Peyer's patch (tissue), 4 donors: Measurements from ENCODE around the gene MICAL3.

Experiments used
- POLR2A ChIP-seq, 2 donors: fragments of 450-650 bp; IDR thresholded peaks; one replicate each; pipeline ENCODE4 v1.5.1; 2017; ENCODE audit warnings: antibody characterized with exemption in 2 of 2, mild to moderate bottlenecking in 2 of 2, moderate library complexity in 2 of 2
- TF ChIP-seq, protein P1 (sequence below), 6 experiments: fragments of 450-650 bp in 4 of 6; fragments of 200-600 bp in 2 of 6; sonication (generic) in 1 of 6; IDR thresholded peaks; one replicate each; pipeline ENCODE4 v1.5.1; 2017 to 2019; ENCODE audit warnings: antibody characterized with exemption in 6 of 6, mild to moderate bottlenecking in 3 of 6, moderate library complexity in 1 of 6

DNA sequence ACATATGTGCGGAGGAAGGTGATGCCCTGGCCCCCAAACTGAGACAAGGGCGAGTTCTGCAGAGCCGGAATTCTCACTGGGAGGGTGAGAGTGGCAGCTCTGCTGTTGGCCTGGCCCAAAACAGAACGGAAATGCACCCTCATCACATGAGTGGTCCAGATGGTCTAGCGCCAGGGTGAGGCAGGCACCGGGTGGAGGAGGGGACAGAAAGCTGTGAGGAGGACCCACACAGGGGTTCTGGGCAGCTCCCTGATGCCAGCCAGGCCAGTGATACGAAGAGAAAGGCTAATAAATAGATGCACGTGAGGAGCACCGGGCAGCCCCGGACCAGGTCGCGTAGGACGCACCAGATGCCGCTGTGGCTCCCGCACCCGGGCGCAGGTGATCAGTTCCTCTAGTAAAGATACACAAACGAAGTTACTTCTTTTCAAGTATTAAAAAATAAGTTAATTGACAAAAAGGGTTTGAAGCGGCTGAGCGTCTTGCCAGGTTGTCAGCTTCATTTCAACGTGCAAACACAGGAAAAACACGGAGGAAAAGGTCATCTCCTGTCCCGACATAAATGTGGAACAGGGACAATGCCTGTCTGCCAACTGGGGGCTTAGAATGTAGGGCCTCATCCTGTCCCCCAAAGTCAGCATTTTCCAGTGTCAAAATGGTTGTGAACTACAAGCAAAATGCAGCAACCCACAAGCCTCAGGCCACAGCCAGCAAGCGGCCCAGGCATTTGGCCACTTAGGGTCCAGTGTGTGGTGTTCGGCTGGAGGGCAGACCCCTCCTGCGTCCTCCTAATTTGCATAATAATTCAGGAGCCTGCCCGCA lies 234.8 kb downstream of the MICAL3 start:
- TF ChIP-seq, protein P1, sequence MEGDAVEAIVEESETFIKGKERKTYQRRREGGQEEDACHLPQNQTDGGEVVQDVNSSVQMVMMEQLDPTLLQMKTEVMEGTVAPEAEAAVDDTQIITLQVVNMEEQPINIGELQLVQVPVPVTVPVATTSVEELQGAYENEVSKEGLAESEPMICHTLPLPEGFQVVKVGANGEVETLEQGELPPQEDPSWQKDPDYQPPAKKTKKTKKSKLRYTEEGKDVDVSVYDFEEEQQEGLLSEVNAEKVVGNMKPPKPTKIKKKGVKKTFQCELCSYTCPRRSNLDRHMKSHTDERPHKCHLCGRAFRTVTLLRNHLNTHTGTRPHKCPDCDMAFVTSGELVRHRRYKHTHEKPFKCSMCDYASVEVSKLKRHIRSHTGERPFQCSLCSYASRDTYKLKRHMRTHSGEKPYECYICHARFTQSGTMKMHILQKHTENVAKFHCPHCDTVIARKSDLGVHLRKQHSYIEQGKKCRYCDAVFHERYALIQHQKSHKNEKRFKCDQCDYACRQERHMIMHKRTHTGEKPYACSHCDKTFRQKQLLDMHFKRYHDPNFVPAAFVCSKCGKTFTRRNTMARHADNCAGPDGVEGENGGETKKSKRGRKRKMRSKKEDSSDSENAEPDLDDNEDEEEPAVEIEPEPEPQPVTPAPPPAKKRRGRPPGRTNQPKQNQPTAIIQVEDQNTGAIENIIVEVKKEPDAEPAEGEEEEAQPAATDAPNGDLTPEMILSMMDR (IDR thresholded peaks at IDR 0.05): no peak
- no peak for TF ChIP-seq POLR2A (IDR thresholded peaks at IDR 0.05)
